HG03196 (cell line): Measurements from ENCODE around the gene ANKH.

Experiments
- ATAC-seq: cut with Tn5 transposase; IDR thresholded peaks from one replicate; pipeline ENCODE4 v1.9.1; 2021; ENCODE audit not compliant: unreplicated experiment

ANKH gene

DNA sequence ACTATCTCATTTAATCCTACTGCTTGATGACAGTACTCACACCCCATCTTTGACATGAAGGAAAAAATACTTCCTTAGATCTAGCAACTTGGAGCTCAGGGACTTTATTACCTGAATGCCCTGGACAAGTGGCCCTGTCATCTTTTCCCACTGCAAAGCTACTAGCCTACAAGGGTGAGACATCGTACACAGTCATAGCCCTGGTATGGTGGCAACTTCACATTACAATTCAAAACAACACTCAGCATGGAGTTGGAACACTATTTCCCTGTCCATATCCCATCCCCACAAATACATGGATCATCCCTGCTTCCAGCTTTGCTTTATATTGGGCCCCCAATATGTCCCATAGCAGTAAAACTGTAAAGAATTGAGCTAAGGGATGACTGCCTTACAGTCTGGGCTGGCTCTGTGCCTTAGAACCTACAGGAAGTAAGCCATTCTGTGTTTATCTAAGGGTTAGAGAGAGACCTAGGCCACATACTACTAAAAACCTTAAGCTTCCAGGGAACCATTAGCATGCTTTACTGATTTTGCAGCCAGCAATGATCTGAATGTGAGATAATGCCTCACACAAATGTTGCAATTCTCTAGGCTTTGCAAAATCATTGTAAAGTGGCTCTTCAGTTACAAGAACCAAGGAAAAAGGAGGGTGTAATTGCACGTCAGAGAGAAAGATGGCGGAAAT lies 151.2 kb downstream of the ANKH start:
- no peak for ATAC-seq

DNA sequence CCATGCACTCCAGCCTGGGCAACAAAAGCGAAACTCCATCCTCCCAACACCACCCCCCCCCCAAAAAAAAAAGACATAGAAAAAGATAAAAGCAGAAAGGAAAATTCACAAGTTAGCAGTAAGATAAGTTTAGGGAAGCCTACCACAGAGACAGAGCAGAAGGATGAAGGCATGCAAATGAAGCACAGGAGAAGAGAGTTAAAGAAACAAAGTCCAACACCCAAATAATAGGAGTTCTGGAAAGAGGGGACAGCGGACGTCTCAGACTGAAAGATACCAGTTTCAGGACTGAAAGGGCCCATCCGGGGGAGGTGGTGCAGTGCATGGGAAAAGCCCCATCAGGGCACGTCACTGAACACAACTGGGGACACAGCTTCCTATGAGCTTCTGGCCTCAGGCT lies 152.8 kb downstream of the ANKH start:
- ATAC-seq, result no peak

DNA sequence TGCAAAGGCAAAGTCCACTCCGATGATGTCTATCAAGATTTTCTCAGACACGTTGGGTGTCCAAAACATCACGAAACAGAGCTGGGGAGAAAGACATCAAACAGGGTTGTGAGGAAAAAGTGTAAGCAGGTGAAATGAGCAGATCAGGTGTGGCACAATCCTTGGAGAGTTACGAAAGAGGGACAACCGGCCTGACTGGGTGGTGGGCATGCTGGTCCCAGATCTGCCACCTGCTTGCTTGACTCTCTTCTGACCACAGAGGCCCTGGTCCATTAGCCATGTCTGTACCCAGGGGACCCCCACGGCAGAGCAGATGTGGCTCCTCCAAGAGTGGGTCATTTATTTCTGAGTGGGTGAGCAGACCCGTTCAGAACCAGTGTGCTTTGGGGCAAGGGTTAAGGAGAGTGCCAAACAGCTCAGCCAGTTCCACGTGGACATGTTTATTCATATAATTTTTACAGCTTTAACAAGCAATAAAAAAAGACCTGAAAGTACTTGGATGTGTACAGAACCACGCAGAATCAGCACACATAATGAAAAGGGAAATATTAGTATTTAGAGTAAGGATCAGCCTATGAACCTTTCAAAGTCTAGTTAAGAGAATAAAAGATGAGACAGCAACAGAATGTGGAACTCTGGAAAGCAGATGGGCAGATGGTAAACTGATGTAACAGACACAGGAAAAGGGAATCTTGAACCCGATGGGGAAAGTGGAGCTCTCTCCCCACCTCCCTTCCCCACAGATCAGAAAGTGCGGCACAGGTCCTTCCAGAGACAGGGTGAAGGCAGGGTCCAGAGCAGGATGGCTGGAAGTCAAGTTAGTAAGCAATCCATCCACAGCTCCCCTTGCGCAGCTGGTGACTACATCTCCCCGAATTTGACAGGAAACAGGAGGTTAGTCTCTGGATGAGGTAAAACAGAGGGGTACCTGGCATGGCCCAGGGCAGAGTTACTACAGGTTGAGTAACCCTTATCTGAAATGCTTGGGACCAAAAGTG lies 154.5 kb downstream of the ANKH start:
- ATAC-seq, result no peak

DNA sequence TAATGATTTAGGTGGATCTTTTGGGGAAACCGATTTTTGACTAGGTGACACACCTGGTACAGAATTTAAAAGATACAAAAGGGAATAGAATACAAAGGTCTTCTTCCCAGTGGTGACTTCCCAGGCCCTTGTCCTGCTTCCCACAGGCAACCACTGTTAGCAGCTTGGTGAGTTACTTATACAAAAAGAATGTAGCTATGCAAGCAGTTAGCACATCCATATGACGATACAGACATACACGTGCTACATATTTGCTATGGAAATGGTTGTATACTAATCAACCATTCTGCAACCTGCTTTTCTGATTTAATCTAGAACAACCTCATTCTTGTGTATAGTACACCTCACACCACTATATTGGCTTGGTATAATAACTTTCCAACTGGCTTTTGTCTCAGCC lies 156.1 kb downstream of the ANKH start:
- no peak for ATAC-seq

DNA sequence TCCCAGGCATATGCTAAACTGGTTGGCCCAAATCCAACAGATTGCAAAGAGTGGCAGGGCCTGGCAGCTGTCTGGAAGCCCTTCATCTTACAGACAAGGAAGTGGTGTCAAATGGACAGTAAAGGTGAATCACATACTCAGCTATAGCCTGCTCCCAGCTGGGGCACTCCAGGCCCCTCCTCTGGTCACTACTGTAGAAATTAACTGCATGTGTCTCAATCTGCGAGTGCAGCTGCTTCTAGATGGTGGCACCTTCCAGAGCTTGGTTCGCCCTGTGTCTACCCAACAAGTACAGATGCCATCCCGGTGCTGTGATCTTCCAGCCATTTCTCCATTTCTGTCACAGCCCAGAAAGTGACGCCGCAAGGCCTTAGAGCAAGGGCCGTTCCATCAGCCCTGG lies 156.9 kb downstream of the ANKH start:
- ATAC-seq, result no peak

DNA sequence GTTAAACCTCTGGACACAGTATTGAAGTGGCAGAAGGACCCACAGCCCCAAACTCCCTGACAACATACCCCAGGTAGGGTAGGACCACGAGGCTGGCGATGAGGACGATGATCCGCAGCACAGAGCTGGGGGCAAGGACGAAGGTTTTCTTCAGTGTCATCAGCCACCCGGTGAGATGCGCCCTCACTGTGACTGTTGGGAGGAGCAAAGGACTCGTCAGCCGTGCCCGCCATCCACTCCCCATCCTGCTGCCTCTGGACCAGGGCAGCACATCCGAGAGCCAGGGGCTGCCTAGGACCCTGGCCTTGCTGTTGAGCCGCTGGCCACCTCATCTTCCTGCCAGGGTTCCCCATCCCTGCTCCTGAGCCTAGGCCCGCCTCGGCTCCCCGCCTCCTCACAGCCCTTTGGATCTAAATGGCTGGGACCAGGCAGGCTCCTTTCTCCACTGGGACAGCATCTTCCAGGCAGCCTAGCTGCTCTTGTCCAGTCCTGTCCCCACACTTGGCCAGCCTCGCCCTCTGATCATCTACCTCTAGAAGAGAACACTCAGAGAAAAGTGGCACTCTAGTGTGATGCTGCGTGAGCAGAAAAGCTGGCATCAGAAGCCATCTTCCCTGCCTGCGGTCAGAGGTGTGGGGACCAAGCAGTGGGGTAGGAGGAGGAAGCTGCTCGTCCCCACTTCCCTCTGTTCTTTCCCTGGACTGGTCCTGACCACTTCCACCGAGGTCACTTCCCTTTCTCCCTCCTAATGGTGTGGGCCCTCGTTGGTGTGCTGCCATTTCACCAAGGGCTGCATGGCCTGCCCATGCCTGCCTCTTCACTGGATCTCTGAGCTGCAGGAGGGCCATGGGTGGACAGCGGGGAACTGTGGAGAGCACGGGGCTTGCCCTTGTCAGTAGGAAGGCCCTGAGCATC lies 157.8 kb downstream of the ANKH start:
- ATAC-seq, result no peak

DNA sequence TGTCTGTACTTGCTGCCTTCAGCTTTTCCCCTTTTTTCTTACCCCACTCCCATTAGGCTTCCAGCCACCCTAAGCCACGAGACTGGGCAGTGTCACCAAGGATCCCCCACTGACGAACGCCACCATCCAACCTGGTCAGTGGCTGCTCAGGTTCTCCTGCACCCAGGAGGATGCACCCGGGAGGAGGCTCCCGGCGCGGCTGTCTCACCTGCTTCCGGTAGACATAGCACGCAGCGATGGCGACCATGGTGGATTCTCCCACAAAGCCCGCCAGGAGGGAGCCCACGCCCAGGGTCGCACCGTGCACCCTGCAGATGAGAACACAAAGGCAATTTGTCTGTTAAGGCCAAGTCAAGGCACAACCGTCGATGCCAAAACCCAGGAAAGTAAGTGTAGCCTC lies 158.9 kb downstream of the ANKH start:
- ATAC-seq, result no peak

DNA sequence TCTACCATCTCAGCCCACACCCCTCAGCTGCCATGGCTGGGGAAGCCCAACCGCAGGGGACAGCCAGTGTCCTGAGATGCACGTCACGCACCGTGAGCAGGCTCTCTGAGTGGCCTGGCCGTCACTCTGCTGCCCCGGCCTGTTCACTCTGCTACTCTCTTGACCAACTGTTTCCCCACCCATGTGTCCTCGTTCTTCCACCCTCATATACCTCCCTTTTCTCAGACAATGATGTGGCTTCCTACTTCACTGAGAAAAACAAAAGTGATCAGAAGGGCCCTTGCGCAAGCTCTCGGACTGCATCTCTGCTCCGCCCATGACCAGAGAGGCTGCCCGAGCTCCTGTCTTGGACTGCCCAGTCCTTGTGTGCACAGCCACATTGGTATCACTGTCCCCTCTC lies 159.4 kb downstream of the ANKH start:
- no peak for ATAC-seq

DNA sequence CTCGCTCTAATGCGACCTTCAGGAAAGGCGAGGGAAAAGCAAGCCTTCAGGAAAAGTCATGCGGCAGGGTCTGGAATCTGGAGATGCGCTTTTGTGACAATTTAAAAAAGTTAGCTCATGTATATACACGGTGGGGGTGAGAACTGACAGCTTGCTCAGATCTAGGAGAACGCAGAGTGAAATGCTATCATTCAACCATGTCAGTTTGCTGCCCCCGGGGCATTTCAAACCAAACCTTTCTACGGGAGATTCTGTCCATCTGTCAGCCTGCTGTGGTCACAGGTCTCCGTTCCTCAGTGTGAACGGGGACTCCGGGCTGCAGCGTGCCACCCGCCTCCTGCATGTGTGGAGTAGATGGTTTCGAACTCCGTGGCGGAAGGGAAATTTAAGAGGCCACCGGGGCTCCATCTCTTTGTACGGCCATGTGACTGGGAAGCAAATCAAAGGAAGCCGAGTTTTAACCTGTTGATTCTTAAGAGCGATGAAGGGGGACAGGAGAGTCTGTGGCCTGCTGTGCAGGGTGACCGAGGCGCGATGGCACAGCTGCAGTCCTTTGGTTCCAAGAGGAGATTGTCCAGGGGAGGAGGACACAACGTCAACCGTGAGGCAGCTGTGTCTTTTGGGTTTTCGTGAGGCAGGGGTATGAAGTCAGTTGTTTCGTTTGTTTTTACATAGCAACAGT lies 161.1 kb downstream of the ANKH start:
- no peak for ATAC-seq

DNA sequence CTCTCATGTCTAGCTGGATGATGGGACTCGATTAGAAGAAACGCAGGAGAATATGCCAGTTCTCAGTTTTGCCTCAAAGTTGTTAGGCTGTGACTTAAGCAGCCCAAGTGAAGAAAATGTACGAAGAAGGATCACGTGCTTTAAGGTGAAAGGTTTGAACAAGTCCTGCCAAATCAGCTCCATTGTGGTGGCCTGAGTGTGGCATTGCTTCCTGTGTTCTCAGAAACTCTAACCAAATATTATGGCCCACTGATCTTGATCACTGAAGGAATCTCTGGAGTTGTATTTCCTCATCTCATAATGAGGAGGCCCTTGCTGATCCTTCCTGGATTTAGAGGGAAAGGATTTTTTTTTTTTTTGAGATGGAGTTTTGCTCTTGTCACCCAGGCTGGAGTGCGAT lies 163.0 kb downstream of the ANKH start:
- no peak for ATAC-seq

DNA sequence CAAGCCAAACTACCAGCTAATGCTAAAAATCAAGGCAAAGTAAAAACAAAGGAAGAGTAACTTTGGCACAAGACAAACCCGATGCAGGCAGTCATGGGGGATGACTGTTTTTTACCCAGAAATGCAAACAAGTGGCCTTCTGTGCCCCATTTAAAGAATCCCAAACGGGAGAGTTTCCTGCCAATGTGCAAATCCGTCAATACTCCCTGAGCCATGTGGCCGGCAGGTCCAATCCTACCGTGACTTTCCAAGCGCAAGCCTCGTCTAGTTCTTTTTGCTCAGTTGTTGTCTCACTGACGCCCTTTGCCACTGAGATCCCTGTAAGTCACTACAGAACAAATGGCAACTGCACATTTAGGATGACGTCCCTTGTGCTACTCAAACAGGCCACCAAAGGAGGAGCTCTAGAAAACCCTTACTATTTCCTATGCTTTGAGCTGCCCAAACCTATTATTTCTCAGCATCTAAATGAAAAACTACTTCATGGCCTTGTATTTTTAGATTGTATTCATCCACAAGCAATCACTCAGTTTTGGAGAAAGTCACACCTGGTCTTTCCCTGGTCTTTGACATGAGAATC lies 163.7 kb downstream of the ANKH start:
- no peak for ATAC-seq

DNA sequence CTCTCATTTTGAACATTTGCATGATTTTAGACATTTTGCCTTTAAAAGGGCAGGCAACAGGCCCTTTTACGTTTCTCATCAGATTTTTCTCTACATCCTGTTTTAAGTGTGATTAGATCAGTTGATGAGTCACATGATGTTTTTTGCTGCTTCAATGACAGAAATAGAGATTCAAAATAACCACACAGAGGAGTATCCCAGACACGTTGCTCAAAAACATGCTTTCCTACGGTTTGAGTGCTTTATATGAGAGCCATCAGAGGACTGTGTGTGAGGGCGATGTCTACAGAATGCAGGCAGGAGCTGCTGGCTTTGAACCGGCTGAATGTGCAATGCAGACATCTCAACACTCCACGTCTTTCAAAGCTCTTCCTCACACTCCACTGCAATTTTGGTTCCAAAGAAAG lies 165.0 kb downstream of the ANKH start:
- ATAC-seq, result no peak

DNA sequence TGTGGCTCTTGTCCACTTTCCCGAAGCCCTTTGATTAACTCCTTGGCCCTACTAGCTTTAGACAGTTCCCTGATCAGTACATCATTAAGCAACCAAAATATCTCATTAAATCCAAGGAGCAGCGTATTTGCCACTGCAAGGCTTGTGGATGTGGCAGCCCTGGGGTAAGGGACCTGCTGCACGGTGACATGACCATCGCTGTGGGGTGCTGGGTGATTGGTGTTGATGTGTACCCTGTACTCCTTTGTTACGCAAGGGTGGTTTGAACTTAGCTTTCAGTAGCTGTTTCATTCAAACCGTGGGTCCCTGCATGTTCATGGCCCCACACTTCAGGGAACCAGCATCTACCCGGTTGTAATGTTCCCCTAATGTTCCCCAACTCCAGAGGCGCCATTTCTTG lies 166.0 kb downstream of the ANKH start:
- ATAC-seq, result no peak

DNA sequence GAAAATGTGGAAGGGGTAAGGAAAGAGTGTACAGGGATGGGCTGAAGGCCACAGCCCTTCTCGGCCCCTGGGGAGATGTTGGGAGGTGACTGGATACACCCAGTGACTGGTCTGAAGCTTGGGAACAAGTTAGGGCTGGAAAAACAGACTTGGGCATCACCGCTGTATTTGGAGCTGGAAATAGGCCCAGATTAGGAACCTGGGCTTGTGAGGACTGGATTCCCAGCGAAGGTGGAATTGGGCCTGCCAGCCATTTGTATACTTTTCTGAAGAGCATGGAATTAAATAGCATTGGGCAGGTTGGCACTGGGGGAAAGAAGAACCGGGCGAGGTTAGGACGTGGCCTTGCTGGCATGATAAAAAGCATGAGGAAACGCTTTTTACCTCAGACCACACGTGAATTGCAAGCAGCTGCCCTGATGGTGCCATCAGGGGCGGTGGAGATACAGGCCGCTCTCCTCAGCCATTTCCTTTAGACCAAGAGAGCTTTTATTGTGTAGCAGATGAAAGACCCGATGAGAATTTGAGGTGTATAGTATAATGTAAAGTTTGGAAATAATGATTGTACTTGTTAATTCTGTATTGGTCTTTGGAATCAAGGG lies 169.2 kb downstream of the ANKH start:
- no peak for ATAC-seq

DNA sequence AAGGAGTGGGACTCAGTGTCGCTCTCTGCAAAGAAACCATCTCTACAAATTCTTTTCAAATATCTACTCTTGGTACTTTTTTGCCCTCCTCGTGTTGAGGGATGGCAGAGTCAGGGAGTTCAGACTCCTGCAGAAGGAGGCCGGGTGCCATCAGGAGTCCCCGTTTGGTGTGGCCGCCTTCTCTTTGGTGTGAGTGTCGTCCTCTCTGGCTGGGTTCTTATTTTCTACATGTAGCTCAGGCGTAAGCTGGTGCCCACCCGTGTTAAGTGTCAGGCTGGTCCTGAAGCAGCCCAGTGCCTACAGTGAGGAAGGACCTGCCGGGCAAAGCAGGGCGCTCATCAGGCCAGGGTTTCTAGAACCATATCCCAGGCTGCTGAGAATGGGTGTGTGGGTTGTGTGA lies 170.0 kb downstream of the ANKH start:
- no peak for ATAC-seq

DNA sequence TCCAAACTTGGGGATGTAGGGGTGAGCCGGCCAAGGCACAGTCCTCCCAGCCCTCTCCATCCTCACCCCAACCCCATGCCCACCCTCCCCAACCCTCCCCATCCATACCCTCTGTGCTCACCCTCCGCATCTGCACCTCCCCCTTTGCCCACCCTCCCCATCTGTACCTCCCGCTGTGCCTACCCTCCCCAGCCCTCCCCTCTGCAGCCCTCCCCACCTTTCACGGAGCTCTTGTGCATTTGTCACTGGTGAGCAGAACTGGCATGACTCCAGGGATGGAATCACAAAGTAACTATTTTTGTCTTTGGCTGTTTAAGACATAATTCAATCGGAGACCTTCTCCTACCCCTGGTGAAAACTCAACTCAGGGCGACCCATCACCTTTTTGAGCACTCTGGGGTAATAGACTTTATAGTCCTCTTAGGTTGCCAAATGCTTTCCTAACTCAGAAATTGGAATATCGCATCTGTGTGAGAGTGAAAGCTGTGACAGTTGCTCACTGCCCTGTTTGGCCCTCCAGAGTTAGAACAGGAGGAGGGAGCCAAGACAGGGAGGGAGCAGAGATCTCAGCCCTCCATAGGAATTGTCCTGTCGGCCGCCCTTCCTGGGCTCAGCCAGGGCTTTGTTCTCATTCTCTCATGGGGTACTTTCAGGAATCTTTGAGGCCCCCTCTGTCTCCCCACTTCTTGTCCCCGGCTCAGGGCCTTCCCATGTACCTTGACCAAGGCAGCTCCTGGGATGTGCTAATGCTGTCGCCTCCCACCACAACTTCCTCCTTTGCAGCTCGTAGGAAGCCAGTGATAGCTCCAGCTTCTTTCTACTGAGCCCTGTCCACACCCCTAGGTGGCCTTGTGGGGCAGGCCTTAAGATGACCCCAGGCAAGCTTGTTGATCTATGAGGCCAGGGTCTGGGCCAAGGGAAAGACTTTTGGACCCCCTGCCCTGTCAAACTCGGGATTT lies 170.8 kb downstream of the ANKH start:
- ATAC-seq, result no peak

DNA sequence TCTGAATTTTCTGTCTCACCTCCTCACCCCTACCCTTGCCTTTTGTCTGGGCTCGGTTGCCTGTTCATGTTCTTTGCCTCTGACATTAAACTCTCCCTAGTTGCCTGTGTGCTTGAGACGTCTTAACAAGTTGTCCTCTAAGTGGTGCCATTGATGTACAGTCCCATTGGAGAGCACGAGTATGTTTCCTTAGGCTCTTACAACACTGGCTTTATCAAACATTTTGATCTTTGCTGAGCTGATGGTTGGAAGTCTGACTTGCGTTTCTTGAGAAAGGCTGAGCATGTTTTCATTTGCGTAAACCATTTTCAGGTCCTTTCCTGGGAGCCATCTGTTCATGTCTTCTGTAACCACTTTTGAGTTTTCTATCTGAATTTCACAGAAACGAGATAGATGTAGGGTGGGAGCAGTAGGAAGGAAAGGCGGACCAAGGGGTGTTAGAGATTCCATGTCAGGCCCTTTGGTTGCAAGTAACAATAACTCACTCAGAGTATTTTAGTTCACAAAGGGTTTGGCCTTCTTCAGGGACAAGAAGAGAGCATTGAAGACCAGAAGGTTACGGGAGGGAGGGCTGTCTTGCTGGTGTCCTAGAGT lies 171.7 kb downstream of the ANKH start:
- ATAC-seq, result no peak

DNA sequence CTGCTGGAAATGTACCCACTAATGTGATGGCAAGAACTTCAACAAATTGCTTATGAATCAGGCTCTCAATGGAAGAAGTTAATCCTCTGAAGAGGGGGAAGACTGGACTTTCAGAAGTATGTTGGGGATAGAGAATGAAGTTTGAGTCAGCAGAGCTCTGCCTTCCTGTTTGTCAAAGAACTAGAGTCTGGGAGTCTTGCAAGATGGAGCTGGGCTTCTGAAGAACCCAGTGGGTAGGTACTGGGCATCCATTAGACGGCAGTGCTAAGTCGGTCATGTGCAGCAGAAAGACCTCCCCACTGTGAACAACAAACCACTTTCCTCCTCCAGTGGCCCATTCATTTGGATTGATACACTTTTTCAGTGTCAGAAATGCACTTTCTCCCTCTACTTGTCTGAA lies 172.4 kb downstream of the ANKH start:
- no peak for ATAC-seq
